HepG2 (cell line): Measurements from ENCODE around the gene GADD45A. TPM values are rescaled to one million over a fixed set of nuclear protein-coding genes. Genes with fewer than 3 reads are reported as not detected.

Experiments
- CEBPB ChIP-seq: IDR thresholded peaks from 2 replicates; pipeline ENCODE4 v1.6.1; 2011; ENCODE audit warnings: low read depth, low read length, improper control_type of control experiment, borderline replicate concordance
- DBP ChIP-seq: sonication (generic); formaldehyde crosslinking; IDR thresholded peaks from 2 replicates; pipeline ENCODE4 v1.4.0; 2020; ENCODE audit warnings: missing genetic modification reagents; ENCODE audit errors: not compliant biosample characterization
- ERF ChIP-seq: IDR thresholded peaks from 2 replicates; pipeline ENCODE4 v1.6.1; 2018; ENCODE audit warnings: missing biosample characterization, missing genetic modification reagents
- ESRRA ChIP-seq: sonication (generic); formaldehyde crosslinking; IDR thresholded peaks from 2 replicates; pipeline ENCODE4 v1.5.1; 2020; ENCODE audit warnings: mild to moderate bottlenecking, low read depth, missing genetic modification reagents
- FOSL2 ChIP-seq: sonication (generic); formaldehyde crosslinking; IDR thresholded peaks from 2 replicates; pipeline ENCODE4 v1.4.0; 2020; ENCODE audit warnings: missing genetic modification reagents
- HHEX ChIP-seq: IDR thresholded peaks from 2 replicates; pipeline ENCODE4 v1.6.1; 2016; ENCODE audit warnings: control low read depth
- HNRNPH1 ChIP-seq: fragments of 200-400 bp; formaldehyde crosslinking; optimal IDR thresholded peaks from 2 replicates; pipeline ENCODE3; 2017; ENCODE audit warnings: mild to moderate bottlenecking, low read depth, low read length
- KDM6A ChIP-seq: IDR thresholded peaks from 2 replicates; pipeline ENCODE4 v1.6.1; 2016; ENCODE audit warnings: low read depth
- MAFK ChIP-seq, 2 experiments: IDR thresholded peaks in 1 of 2; conservative IDR thresholded peaks in 1 of 2; 2 replicates each; pipeline ENCODE4 v1.6.1; 2011; ENCODE audit warnings: improper control_type of control experiment in 2 of 2, low read length in 2 of 2
- MZF1 ChIP-seq: sonication (generic); formaldehyde crosslinking; IDR thresholded peaks from 2 replicates; pipeline ENCODE4 v1.8.1; 2023; ENCODE audit warnings: mild to moderate bottlenecking, missing genetic modification reagents, borderline replicate concordance
- NFATC3 ChIP-seq: sonication (generic); formaldehyde crosslinking; IDR thresholded peaks from 2 replicates; pipeline ENCODE4 v1.5.1; 2020; ENCODE audit warnings: mild to moderate bottlenecking, missing genetic modification reagents
- SOX13 ChIP-seq, 3 experiments: fragments of 450-650 bp in 1 of 3; sonication (generic) in 1 of 3; formaldehyde crosslinking in 1 of 3; IDR thresholded peaks in 2 of 3; conservative IDR thresholded peaks in 1 of 3; 2 replicates each; pipeline versions ENCODE4 v1.5.0 to v1.6.1; 2016 to 2020; ENCODE audit warnings: antibody characterized with exemption in 1 of 3, mild to moderate bottlenecking in 1 of 3, missing compliant biosample characterization in 1 of 3, missing genetic modification reagents in 1 of 3, moderate library complexity in 1 of 3
- TRIM24 ChIP-seq: sonication (generic); formaldehyde crosslinking; IDR thresholded peaks from 2 replicates; pipeline ENCODE4 v1.8.0; 2022; ENCODE audit warnings: mild to moderate bottlenecking, missing genetic modification reagents
- ZBTB21 ChIP-seq: sonication (generic); formaldehyde crosslinking; IDR thresholded peaks from 2 replicates; pipeline ENCODE4 v1.4.0; 2020; ENCODE audit warnings: missing genetic modification reagents
- ZFP36L1 ChIP-seq: sonication (generic); formaldehyde crosslinking; IDR thresholded peaks from 2 replicates; pipeline ENCODE4 v1.8.0; 2022; ENCODE audit warnings: mild to moderate bottlenecking, missing genetic modification reagents, moderate library complexity
- ZFY ChIP-seq: sonication (generic); formaldehyde crosslinking; IDR thresholded peaks from 2 replicates; pipeline ENCODE4 v1.4.0; 2020; ENCODE audit warnings: missing genetic modification reagents
- ZNF160 ChIP-seq: sonication (generic); formaldehyde crosslinking; IDR thresholded peaks from 2 replicates; pipeline ENCODE4 v1.8.0; 2022; ENCODE audit warnings: mild to moderate bottlenecking, inconsistent platforms, missing genetic modification reagents
- ZNF18 ChIP-seq: sonication (generic); formaldehyde crosslinking; IDR thresholded peaks from 2 replicates; pipeline ENCODE4 v1.8.0; 2022; ENCODE audit warnings: mild to moderate bottlenecking, missing genetic modification reagents; ENCODE audit not compliant: insufficient replicate concordance
- ZNF224 ChIP-seq: sonication (generic); formaldehyde crosslinking; IDR thresholded peaks from 2 replicates; pipeline ENCODE4 v1.5.0; 2020; ENCODE audit warnings: mild to moderate bottlenecking, missing genetic modification reagents
- ZNF644 ChIP-seq: IDR thresholded peaks from 2 replicates; pipeline ENCODE4 v1.6.1; 2016; ENCODE audit warnings: low read depth
- ZNF768 ChIP-seq: sonication (generic); formaldehyde crosslinking; IDR thresholded peaks from 2 replicates; pipeline ENCODE4 v1.4.0; 2020; ENCODE audit warnings: missing genetic modification reagents
- polyA plus RNA-seq, 8 experiments: library from polyadenylated mRNA; depleted of rRNA in 3 of 8; stranded (reverse) in 7 of 8; unstranded in 1 of 8; fragments of >200 nt; fragmentation: Illumina TruSeq in 4 of 8; extraction: Trizol in 4 of 8; gene quantifications; 2 replicates each; pipeline versions ENCODE4 v1.2.1 to v1.2.3, GENCODE V29; 2011 to 2016; ENCODE audit warnings: low read depth in 4 of 8, missing spikeins in 1 of 8, mixed read lengths in 1 of 8; ENCODE audit not compliant: insufficient read depth in 1 of 8
- total RNA-seq, 5 experiments: library from RNA; depleted of rRNA; stranded (reverse); fragments of >200 nt; fragmentation: Illumina TruSeq; extraction: Trizol; gene quantifications; 2 replicates each; pipeline ENCODE4 v1.2.3, GENCODE V29; 2016; ENCODE audit warnings: low read depth in 1 of 5
- TF ChIP-seq, protein P1 (sequence below): sonication (generic); formaldehyde crosslinking; IDR thresholded peaks from 2 replicates; pipeline ENCODE4 v1.4.0; 2020; ENCODE audit warnings: missing genetic modification reagents
- TF ChIP-seq, protein P2 (sequence below): sonication (generic); formaldehyde crosslinking; IDR thresholded peaks from 2 replicates; pipeline ENCODE4 v1.5.1; 2020; ENCODE audit warnings: missing genetic modification reagents, mild to moderate bottlenecking, borderline replicate concordance

GADD45A gene
- total and polyA plus RNA-seq, 2 of the 13 experiments (the other 11 are each of a cell fraction or from before 2014, with no cell fraction given): 33.2 to 46.2 TPM

GRCh38 chr1:67645495-67646144 is 39.4 kb upstream of the GADD45A start (continued):
- TF ChIP-seq, protein P1, sequence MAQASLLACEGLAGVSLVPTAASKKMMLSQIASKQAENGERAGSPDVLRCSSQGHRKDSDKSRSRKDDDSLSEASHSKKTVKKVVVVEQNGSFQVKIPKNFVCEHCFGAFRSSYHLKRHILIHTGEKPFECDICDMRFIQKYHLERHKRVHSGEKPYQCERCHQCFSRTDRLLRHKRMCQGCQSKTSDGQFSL (CRISPR knock-in tag): no peak
- TF ChIP-seq ERF (CRISPR knock-in tag) (0 out of 2 replicates have a peak, but pooled peaks have one; percentile 20), ZNF160 (no peak), MZF1 (CRISPR knock-in tag) (no peak), DBP (CRISPR knock-in tag) (no peak), HHEX (CRISPR knock-in tag) (no peak), ZFP36L1 (no peak), ZBTB21 (CRISPR knock-in tag) (peak; percentile 44; the same call in 1 of the 2 replicates), ZNF644 (CRISPR knock-in tag) (peak; percentile 99), NFATC3 (CRISPR knock-in tag) (no peak), FOSL2 (CRISPR knock-in tag) (peak; percentile 49), MAFK (conservative IDR thresholded peaks at IDR 0.05 in 1 of 2, IDR thresholded peaks at IDR 0.05 in 1 of 2; ENCODE audit: low read length in 2 of 2) (no peak), ESRRA (no peak), ZNF224 (no peak), ZNF18 (CRISPR knock-in tag) (no peak), ZFY (peak; percentile 50; the same call in 1 of the 2 replicates), SOX13 (IDR thresholded peaks at IDR 0.05) (no peak), SOX13 (CRISPR knock-in tag; conservative IDR thresholded peaks at IDR 0.05 in 1 of 2, IDR thresholded peaks at IDR 0.05 in 1 of 2) (peak in 1 of 2 experiments; percentile 54; a peak in 2 of 4 replicates), HNRNPH1 (no peak), KDM6A (CRISPR knock-in tag) (no peak; the same call in 1 of the 2 replicates), TRIM24 (CRISPR knock-in tag) (no peak), ZNF768 (no peak), CEBPB (no peak)
- TF ChIP-seq, protein P2, sequence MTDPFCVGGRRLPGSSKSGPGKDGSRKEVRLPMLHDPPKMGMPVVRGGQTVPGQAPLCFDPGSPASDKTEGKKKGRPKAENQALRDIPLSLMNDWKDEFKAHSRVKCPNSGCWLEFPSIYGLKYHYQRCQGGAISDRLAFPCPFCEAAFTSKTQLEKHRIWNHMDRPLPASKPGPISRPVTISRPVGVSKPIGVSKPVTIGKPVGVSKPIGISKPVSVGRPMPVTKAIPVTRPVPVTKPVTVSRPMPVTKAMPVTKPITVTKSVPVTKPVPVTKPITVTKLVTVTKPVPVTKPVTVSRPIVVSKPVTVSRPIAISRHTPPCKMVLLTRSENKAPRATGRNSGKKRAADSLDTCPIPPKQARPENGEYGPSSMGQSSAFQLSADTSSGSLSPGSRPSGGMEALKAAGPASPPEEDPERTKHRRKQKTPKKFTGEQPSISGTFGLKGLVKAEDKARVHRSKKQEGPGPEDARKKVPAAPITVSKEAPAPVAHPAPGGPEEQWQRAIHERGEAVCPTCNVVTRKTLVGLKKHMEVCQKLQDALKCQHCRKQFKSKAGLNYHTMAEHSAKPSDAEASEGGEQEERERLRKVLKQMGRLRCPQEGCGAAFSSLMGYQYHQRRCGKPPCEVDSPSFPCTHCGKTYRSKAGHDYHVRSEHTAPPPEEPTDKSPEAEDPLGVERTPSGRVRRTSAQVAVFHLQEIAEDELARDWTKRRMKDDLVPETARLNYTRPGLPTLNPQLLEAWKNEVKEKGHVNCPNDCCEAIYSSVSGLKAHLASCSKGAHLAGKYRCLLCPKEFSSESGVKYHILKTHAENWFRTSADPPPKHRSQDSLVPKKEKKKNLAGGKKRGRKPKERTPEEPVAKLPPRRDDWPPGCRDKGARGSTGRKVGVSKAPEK: 0 out of 2 replicates have a peak, but pooled peaks have one; percentile 54
